Sigmoid colon (tissue), 7 donors: ENCODE results near the gene MEDAG. TPM values are rescaled to one million over a fixed set of nuclear protein-coding genes. Genes with fewer than 3 reads are reported as not detected.

ENCODE experiments used
- DNase-seq: peaks from one replicate; pipeline ENCODE4 v3.0.0-alpha.2; 2019
- H3K27ac ChIP-seq, 4 donors: fragments of 200-600 bp; sonication (generic); one replicate each; pipeline ENCODE4 v1.5.1; 2016 to 2019; ENCODE audit warnings: mild to moderate bottlenecking in 1 of 4
- H3K27me3 ChIP-seq, 3 donors: fragments of 200-600 bp; sonication (generic); one replicate each; pipeline ENCODE4 v1.5.1; 2019; ENCODE audit warnings: mild to moderate bottlenecking in 1 of 3
- H3K36me3 ChIP-seq, 4 donors: fragments of 200-600 bp; sonication (generic); one replicate each; pipeline ENCODE4 v1.5.1; 2016 to 2019
- H3K4me1 ChIP-seq, 4 donors: fragments of 200-600 bp; sonication (generic); one replicate each; pipeline ENCODE4 v1.5.1; 2017 to 2019
- H3K4me3 ChIP-seq, 4 donors: fragments of 200-600 bp; sonication (generic); one replicate each; pipeline ENCODE4 v1.5.1; 2017 to 2019; ENCODE audit warnings: mild to moderate bottlenecking in 2 of 4, moderate library complexity in 1 of 4
- H3K9me3 ChIP-seq, 4 donors: fragments of 200-600 bp in 3 of 4; sonication (generic) in 3 of 4; one replicate each; pipeline versions ENCODE4 v1.5.1 to v1.6.1; 2013 to 2019
- CTCF ChIP-seq, 4 experiments: fragments of 450-650 bp in 3 of 4; fragments of 200-600 bp in 1 of 4; IDR thresholded peaks; one replicate each; pipeline ENCODE4 v1.5.1; 2016 to 2019; ENCODE audit warnings: antibody characterized with exemption in 4 of 4, mild to moderate bottlenecking in 3 of 4, moderate library complexity in 2 of 4
- EP300 ChIP-seq, 4 donors: sonication (generic); formaldehyde crosslinking; IDR thresholded peaks; one replicate each; pipeline ENCODE4 v1.6.1; 2017; ENCODE audit warnings: antibody characterized with exemption in 4 of 4
- POLR2A ChIP-seq, 2 donors: fragments of 450-650 bp; IDR thresholded peaks; one replicate each; pipeline ENCODE4 v1.6.1; 2016; ENCODE audit warnings: antibody characterized with exemption in 2 of 2, mild to moderate bottlenecking in 2 of 2, moderate library complexity in 2 of 2
- POLR2AphosphoS5 ChIP-seq, 4 donors: sonication (generic); formaldehyde crosslinking; IDR thresholded peaks; one replicate each; pipeline ENCODE4 v1.6.1; 2017; ENCODE audit warnings: antibody characterized with exemption in 4 of 4
- WGBS, 2 donors: extraction: QIAGEN DNeasy Blood & Tissue Kit; methylation state at CpG; one replicate each; pipeline ENCODE4 v1.1.7; 2013; 5-methylcytosine and 5-hydroxymethylcytosine counted together
- intact Hi-C: fragments of 100-400 bp; cut with DNase I; formaldehyde crosslinking; loops from one replicate; pipeline ENCODE4 v1.15.1; 2023
- polyA plus RNA-seq, 3 donors: library from polyadenylated mRNA; stranded (reverse); fragments of 200-250 nt; gene quantifications; one replicate each; pipeline ENCODE4 v1.2.3, GENCODE V29; 2013
- total RNA-seq, 4 donors: library from RNA; depleted of rRNA; stranded (reverse); fragments of >200 nt; gene quantifications; one replicate each; pipeline ENCODE4 v1.1.0, GENCODE V29; 2016
- donor health status: healthy with polysubstance abuse.
- donor health status: Bipolar disorder and iron deficiency.
- donor health status: healthy.

Gene MEDAG
- total and polyA plus RNA-seq, 7 donors: 1.4 to 42.1 (median 16.3) TPM

GRCh38 chr13:30900952-30901749 lies 4.9 kb upstream of the MEDAG start:
- intact Hi-C loops: no loop called here
- DNase-seq: no peak
- TF ChIP-seq EP300 (IDR thresholded peaks at IDR 0.05) (no peak), POLR2AphosphoS5 (IDR thresholded peaks at IDR 0.05) (no peak), CTCF (IDR thresholded peaks at IDR 0.05) (no peak)
- Histone ChIP-seq H3K4me3 (no peak overlapping the region), H3K27ac (no peak overlapping the region), H3K9me3 (no peaks in the 10 kb centered on the region), H3K36me3 (no peaks in the 10 kb centered on the region), H3K4me1 (peaks cover 0 to 6% (median 4%) of the 10 kb centered on the region in 4 donors), H3K27me3 (peaks cover 3 to 15% (median 6%) of the 10 kb centered on the region in 3 donors)
- 75 to 88% methylated on average over 5 of the region's 5 CpGs for WGBS, 2 donors

GRCh38 chr13:30904043-30904442 lies 2.0 kb upstream of the MEDAG start:
- Histone ChIP-seq H3K4me1 (peaks cover 0 to 31% (median 23%) of the 10 kb centered on the region in 4 donors), H3K27me3 (peaks cover 9 to 26% (median 9%) of the 10 kb centered on the region in 3 donors), H3K4me3 (no peak overlapping the region), H3K36me3 (no peaks in the 10 kb centered on the region), H3K27ac (no peak overlapping the region), H3K9me3 (no peaks in the 10 kb centered on the region)
- no peak for DNase-seq
- TF ChIP-seq POLR2AphosphoS5 (IDR thresholded peaks at IDR 0.05) (no peak), CTCF (IDR thresholded peaks at IDR 0.05) (no peak), POLR2A (IDR thresholded peaks at IDR 0.05) (no peak), EP300 (IDR thresholded peaks at IDR 0.05) (no peak)
- intact Hi-C loops: no loop called here
- 82 to 87% methylated on average over 1 of the region's 1 CpG for WGBS, 2 donors

- no peaks in the 10 kb centered on the region for H3K36me3 ChIP-seq
- peak overlapping the region; percentile 52 to 77 (median 68) for H3K27ac ChIP-seq
- intact Hi-C loops: no loop called here
- peaks cover 9 to 26% (median 9%) of the 10 kb centered on the region in 3 donors for H3K27me3 ChIP-seq
- H3K4me3 ChIP-seq: peak overlapping the region; percentile 26 to 54 (median 44)
- no peaks in the 10 kb centered on the region for H3K9me3 ChIP-seq
- WGBS, 2 donors: 10 to 12% methylated on average over 60 of the region's 60 CpGs
- DNase-seq: no peak
- TF ChIP-seq POLR2A (IDR thresholded peaks at IDR 0.05): no peak
- no peak for TF ChIP-seq POLR2AphosphoS5 (IDR thresholded peaks at IDR 0.05)
- TF ChIP-seq EP300 (IDR thresholded peaks at IDR 0.05): no peak
- TF ChIP-seq CTCF (IDR thresholded peaks at IDR 0.05): no peak
- peaks cover 0 to 31% (median 23%) of the 10 kb centered on the region in 4 donors for H3K4me1 ChIP-seq
Measured at GRCh38 chr13:30906411-30907051, 460 bp downstream of the MEDAG start.

- WGBS, 2 donors: 62 to 66% methylated on average over 10 of the region's 10 CpGs
- DNase-seq: no peak
- Histone ChIP-seq H3K4me3 (peak overlapping the region; percentile 26 to 54 (median 44)), H3K4me1 (peaks cover 0 to 31% (median 23%) of the 10 kb centered on the region in 4 donors), H3K36me3 (no peaks in the 10 kb centered on the region), H3K27me3 (peaks cover 9 to 26% (median 9%) of the 10 kb centered on the region in 3 donors), H3K27ac (peak overlapping the region; percentile 52 to 77 (median 68)), H3K9me3 (no peaks in the 10 kb centered on the region)
- intact Hi-C loops: no loop called here
- no peak for TF ChIP-seq POLR2A (IDR thresholded peaks at IDR 0.05)
- no peak for TF ChIP-seq POLR2AphosphoS5 (IDR thresholded peaks at IDR 0.05)
- TF ChIP-seq CTCF (IDR thresholded peaks at IDR 0.05): no peak
Measured at GRCh38 chr13:30907121-30907861, 1.2 kb downstream of the MEDAG start.
